AG09319 (cell line): ENCODE measurements around the gene DYNLT4.
"Not testable (repeated sequence)": the region's sequence is repeated elsewhere in the genome, so short reads cannot be mapped to it uniquely, and the experiment has no call there.

ENCODE experiments used
- DNase-seq: peaks from one replicate; pipeline ENCODE4 v3.0.0-alpha.2; 2010; ENCODE audit warnings: low read depth; ENCODE audit errors: extremely low read depth
- CTCF ChIP-seq: IDR thresholded peaks from 2 replicates; pipeline ENCODE4 v1.5.1; 2011; ENCODE audit warnings: low read depth, mild to moderate bottlenecking, inconsistent platforms, low read length, moderate library complexity

The DYNLT4 gene

DNA sequence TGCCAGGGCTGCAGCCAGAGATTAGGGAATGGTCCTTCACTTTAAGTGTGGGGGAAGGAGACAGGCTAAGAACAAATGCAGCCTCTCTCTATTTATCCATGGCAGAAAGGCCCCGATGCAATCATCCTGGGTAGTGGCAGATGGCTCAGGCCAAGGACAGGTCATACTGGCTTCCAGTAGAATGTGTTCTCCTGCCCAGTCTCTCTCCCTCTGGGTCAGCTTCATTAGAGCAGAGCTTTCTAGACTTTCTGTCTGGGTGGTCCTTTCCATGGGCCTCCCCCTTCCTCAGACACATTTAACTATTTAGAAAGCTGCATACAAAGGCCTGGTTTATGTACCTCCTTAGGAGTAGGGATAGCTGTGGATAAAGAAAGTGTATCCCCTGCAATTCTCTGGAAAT, 40.7 kb upstream of the DYNLT4 start:
- DNase-seq = no peak
- no peak for TF ChIP-seq CTCF

DNA sequence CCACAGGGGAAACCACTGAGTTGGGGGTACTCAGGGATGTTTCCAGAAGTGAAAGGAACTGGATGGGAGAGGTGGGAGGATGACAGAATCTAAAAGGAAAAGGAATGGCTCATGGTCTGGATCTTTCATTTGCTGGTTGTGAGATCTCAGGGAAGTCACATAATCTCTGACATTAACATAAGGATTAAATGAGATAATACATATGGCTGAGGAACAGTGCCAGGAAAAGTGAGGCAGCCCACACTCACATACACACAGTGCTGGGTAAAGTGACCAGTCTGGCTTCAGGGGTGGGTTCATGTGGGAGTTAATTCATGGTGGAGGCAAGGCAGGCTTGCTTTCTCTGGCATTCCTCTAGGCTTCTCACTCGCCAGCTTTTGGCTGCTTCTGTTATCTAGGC, 39.8 kb upstream of the DYNLT4 start:
- DNase-seq = no peak

DNA sequence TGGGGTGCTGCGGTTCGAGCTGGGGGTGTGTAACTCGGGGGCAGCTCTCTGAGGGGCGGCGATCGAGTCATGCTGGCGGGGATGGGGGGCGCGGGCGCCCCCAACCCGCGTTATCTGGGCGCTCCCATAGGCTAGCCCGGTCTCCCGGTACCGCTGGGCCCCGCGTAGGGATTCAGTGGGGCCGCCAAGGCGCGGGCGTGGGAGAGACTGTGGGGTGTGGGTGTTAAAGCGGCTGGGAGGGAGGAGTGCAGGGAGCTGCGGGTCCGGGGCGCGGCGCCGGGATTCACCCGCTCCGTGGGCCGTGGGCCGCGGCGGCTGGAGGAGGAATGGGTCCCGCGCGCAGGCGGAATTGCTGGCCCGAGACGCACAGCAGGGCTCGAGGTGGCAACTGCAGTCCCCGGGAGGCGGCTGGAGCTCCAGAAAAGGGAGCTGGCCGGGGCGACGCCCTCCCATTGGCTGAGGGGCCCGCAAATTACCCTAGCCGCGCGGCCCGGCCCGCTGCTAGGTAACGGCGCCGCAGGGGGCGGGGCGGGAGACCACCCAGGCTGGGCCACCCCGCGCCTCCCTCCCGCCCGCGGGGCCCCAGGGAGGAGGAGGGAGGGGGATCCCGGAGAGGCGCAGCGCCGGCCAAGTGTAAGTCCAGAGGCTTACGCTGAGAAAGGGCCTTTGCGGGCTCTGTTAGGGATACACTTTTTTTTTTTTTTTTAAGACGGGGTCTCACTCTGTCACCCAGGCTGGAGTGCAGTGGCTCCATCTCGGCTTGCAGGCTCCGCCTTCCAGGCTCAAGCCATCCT, 35.9 kb upstream of the DYNLT4 start, which contains the start of gene PTCH2:
Gene PTCH2 (minus strand): TSS at position 392 of the 794 bp plus-strand sequence. CDS start 321 bp downstream, at position 71.
- DNase-seq = peak; percentile 16
- TF ChIP-seq CTCF = no peak

More for the DNA sequence above, 39.8 kb upstream of the DYNLT4 start:
- TF ChIP-seq CTCF = no peak

DNA sequence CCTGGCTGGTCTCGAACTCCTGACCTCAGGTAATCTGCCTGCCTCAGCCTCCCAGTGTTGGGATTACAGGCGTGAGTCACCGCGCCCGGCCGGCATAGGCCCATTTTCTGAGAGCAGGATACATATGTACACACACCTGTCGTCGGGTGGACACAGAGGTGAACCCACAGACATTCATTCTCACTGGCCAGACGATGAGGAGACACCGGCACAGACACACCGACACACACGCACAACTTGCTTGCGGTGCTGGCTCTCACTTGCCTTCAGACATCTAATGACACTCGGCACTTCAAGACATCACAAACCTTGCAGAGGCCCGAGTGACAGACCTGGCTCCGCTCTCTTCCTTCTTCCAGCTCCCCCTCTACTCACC, 35.3 kb upstream of the DYNLT4 start:
- TF ChIP-seq CTCF = no peak
- no peak for DNase-seq

- no peak for TF ChIP-seq CTCF
- no peak for DNase-seq
Observed at GRCh38 chr1:44839576-44839975, 32.4 kb upstream of the DYNLT4 start.

DNA sequence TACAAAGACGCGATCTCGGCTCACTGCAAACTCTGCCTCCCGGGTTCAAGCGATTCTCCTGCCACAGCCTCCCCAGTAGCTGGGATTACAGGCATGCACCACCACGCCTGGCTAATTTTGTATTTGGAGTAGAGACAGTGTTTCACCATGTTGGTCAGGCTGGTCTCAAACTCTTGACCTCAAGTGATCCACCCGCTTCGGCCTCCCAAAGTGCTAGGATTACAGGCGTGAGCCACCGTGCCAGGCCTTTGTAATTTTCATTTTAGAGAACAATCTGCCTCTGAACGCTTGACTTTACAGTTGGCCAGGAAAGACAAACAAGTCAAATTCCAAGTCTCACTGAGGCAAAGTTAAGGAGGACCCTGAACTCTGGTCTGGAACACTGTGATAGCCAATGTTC, 31.1 kb upstream of the DYNLT4 start:
- DNase-seq = not testable (repeated sequence)

GRCh38 chr1:44835738-44836675, 28.9 kb upstream of the DYNLT4 start:
- TF ChIP-seq CTCF = peak; percentile 87

More at GRCh38 chr1:44835738-44836675, 28.9 kb upstream of the DYNLT4 start:
- peak; percentile 80 for DNase-seq
